ENCODE results near the gene C3orf18. TPM values are rescaled to one million over a fixed set of nuclear protein-coding genes. Genes with fewer than 3 reads are reported as not detected.

Gene C3orf18
- total and polyA plus RNA-seq, 3 donors from 2014 or later = 14.9 to 28.8 (median 21.0) TPM

DNA sequence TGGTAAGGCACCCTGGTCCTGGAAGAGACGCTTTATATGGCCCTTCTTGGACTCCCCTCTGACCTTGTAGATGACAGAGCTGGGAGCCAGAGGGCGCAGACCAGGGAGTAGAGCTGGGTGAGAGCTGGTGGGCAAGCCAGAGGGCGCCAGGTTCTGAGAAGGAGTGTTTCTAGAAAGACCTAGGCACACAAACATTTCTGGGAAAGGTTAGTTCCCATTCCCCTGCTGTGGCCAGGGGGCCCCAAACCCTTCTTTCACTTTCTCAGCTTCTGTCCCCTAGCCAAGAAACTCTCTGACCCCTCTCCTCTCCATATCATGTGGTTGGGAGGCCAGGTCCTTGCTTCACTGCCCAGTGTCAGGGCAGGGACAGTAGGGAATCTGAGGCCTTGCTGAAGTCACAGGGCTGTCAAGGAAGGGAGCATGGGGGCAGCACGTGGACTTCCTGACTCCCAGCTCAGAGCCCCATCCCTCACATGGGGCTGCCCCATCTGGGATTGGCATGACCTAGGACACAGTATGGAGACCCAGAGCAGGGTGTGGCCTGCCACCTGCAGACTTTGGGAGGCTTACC lies 5.3 kb upstream of the C3orf18 start:
- Histone ChIP-seq H3K27ac (no peak overlapping the region), H3K27me3 (no peaks in the 10 kb centered on the region), H3K4me1 (peaks cover 14% of the 10 kb centered on the region), H3K36me3 (ENCODE audit: low read depth, missing control alignments) (no peaks in the 10 kb centered on the region), H3K4me3 (no peak overlapping the region), H3K9me3 (no peaks in the 10 kb centered on the region)
- WGBS, 2 donors = 94 to 100% methylated on average over 3 to 4 of the region's 4 CpGs
- intact Hi-C loops (cut with DNase I; ENCODE audit: low total_unique reads) = loop anchor here (5.0 kb wide), 1 partner anchor 39 kb away; the partner anchor contains the start of gene CISH
- DNase-seq = no peak
- TF ChIP-seq, protein P1, sequence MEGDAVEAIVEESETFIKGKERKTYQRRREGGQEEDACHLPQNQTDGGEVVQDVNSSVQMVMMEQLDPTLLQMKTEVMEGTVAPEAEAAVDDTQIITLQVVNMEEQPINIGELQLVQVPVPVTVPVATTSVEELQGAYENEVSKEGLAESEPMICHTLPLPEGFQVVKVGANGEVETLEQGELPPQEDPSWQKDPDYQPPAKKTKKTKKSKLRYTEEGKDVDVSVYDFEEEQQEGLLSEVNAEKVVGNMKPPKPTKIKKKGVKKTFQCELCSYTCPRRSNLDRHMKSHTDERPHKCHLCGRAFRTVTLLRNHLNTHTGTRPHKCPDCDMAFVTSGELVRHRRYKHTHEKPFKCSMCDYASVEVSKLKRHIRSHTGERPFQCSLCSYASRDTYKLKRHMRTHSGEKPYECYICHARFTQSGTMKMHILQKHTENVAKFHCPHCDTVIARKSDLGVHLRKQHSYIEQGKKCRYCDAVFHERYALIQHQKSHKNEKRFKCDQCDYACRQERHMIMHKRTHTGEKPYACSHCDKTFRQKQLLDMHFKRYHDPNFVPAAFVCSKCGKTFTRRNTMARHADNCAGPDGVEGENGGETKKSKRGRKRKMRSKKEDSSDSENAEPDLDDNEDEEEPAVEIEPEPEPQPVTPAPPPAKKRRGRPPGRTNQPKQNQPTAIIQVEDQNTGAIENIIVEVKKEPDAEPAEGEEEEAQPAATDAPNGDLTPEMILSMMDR (IDR thresholded peaks at IDR 0.05) = no peak
- TF ChIP-seq POLR2A (IDR thresholded peaks at IDR 0.05) = no peak

- Histone ChIP-seq H3K27me3 (no peaks in the 10 kb centered on the region), H3K4me1 (peaks cover 14% of the 10 kb centered on the region), H3K36me3 (ENCODE audit: low read depth, missing control alignments) (no peaks in the 10 kb centered on the region), H3K27ac (no peak overlapping the region), H3K9me3 (no peaks in the 10 kb centered on the region), H3K4me3 (no peak overlapping the region)
- WGBS, 2 donors = 40 to 43% methylated on average over 1 of the region's 1 CpG
- peak; percentile 77 for DNase-seq
- intact Hi-C loops (cut with DNase I; ENCODE audit: low total_unique reads) = loop anchor here (5.0 kb wide), 1 partner anchor 40 kb away; the partner anchor contains the start of gene CISH
- TF ChIP-seq, protein P1 (IDR thresholded peaks at IDR 0.05) = peak; percentile 80 to 86 (median 84)
- no peak for TF ChIP-seq POLR2A (IDR thresholded peaks at IDR 0.05)
Observed at GRCh38 chr3:50572158-50572557, 4.6 kb upstream of the C3orf18 start.

DNA sequence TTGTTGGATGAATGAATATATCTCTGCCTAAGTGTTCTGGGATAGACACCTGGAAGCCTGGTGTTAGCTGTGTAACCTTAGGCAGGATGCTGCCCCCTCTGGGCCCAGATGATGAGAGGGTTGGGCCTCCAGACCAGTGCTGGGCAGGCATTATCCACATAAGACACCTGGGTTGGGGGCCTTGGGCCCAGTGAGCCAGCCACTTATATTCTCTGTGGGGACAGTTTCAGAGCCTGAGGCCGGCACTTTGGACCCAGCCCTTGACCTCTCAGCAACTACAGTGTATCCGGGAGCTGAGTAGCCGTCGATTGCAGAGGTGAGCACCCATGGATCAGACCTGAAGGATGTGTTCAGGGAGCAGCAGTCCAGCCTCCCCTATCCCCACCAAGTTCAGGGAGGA lies 3.9 kb upstream of the C3orf18 start:
- DNase-seq = no peak
- Histone ChIP-seq H3K27me3 (no peaks in the 10 kb centered on the region), H3K9me3 (no peaks in the 10 kb centered on the region), H3K4me3 (no peak overlapping the region), H3K27ac (no peak overlapping the region), H3K4me1 (peaks cover 14% of the 10 kb centered on the region), H3K36me3 (ENCODE audit: low read depth, missing control alignments) (no peaks in the 10 kb centered on the region)
- no peak for TF ChIP-seq POLR2A (IDR thresholded peaks at IDR 0.05)
- TF ChIP-seq, protein P1 (IDR thresholded peaks at IDR 0.05) = no peak
- WGBS, 2 donors = 76 to 87% methylated on average over 4 of the region's 4 CpGs
- intact Hi-C loops (cut with DNase I; ENCODE audit: low total_unique reads) = loop anchor here (5.0 kb wide), 1 partner anchor 41 kb away; the partner anchor contains the start of gene CISH

DNA sequence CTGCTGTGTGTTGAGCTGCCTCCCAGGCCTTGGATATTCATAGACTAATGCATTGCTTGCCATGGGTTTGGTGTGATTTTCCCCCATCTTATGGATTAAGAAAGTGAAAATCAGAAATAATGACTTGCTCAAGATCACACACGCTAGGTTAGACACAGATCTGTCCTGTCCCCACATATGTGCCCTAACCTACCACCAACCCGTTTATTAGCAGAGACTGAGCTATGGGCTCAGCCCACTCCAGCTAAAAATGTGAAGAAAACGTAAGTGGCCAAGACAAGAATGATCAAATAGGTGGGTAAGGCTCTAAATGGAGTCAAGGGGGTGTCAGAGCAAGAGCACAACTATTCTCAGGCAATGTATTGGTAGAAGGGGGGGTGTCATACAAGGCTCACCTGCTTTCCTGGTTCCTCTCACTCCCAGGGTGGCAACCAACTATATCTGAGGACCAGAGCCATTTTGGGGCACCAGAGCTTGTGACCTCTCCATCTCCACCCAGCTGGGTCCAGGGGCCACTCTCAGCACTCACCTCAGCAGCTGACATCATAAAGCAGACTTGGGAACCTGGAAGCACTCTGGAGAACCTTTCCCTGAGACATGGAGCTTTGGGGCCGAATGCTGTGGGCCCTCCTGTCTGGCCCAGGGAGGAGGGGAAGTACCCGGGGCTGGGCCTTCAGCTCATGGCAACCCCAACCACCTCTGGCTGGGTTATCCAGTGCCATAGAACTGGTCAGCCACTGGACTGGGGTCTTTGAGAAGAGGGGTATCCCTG lies 3.1 kb upstream of the C3orf18 start:
- H3K36me3 ChIP-seq (ENCODE audit: low read depth, missing control alignments) = no peaks in the 10 kb centered on the region
- no peak overlapping the region for H3K27ac ChIP-seq
- intact Hi-C loops (cut with DNase I; ENCODE audit: low total_unique reads) = loop anchor here (5.0 kb wide), 1 partner anchor 42 kb away; the partner anchor contains the start of gene CISH
- peaks cover 14% of the 10 kb centered on the region for H3K4me1 ChIP-seq
- WGBS, 2 donors = 81 to 86% methylated on average over 5 of the region's 5 CpGs
- no peak for DNase-seq
- no peaks in the 10 kb centered on the region for H3K27me3 ChIP-seq
- no peaks in the 10 kb centered on the region for H3K9me3 ChIP-seq
- TF ChIP-seq POLR2A (IDR thresholded peaks at IDR 0.05) = no peak
- TF ChIP-seq, protein P1 (IDR thresholded peaks at IDR 0.05) = no peak
- H3K4me3 ChIP-seq = no peak overlapping the region

Data from testis (tissue), 3 donors.